ENCODE data around the gene DNAH8.

Gene DNAH8

DNA sequence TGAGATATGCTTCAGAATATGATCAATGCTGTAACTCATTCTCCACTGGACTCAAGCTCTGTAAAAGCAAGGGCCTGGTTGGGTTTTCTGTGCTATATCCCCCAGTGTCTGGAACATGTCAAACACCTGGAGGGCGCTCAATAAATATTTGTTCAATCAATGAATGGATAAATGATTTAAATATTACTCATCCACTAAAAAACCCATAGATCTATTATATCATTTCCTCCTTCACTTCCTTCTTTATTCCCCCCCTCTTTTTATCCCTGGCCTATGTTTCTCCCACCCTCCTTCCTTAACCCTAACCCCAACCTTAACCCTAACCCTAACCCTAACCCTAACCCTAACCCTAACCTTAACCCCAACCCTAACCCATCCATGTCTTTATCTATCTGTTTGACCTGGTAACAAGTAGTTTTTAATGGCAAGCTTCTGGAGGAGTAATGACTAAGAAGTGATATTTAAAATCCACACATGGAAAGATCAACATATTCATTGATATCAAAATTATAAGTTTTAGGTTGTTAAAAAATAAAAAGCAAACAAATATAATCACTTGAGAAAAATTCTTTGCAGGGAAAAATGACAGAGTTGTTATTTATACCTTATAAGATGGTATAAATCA is 229.7 kb downstream of the DNAH8 start:
- Histone ChIP-seq H3K27ac (ENCODE audit: low read depth, low read length) (no peak overlapping the region), H3K4me2 (ENCODE audit: low read length) (no peak overlapping the region), H3K79me2 (ENCODE audit: control insufficient read depth, low read length) (no peaks in the 10 kb centered on the region), H4K20me1 (ENCODE audit: control insufficient read depth, insufficient read depth, low read depth, low read length) (no peaks in the 10 kb centered on the region), H3K9me2 (replicated peaks; ENCODE audit: control insufficient read depth, low read length) (no peaks in the 10 kb centered on the region), H3K9me3 (ENCODE audit: control insufficient read depth, insufficient read depth, low read length) (no peaks in the 10 kb centered on the region), H3K4me3 (ENCODE audit: low read length) (no peak overlapping the region), H3K4me1 (ENCODE audit: control insufficient read depth, low read length) (no peaks in the 10 kb centered on the region), H3K36me3 (ENCODE audit: control insufficient read depth, low read length) (no peaks in the 10 kb centered on the region), H3F3A (ENCODE audit: control insufficient read depth, insufficient read depth) (no peaks in the 10 kb centered on the region), H3K27me3 (ENCODE audit: control insufficient read depth, low read length) (peaks cover 3% of the 10 kb centered on the region; the same call in 1 of the 2 replicates)
- TF ChIP-seq EZH2phosphoT487 (IDR thresholded peaks at IDR 0.05; ENCODE audit: borderline replicate concordance, low read length) = no peak
- TF ChIP-seq, protein P1, sequence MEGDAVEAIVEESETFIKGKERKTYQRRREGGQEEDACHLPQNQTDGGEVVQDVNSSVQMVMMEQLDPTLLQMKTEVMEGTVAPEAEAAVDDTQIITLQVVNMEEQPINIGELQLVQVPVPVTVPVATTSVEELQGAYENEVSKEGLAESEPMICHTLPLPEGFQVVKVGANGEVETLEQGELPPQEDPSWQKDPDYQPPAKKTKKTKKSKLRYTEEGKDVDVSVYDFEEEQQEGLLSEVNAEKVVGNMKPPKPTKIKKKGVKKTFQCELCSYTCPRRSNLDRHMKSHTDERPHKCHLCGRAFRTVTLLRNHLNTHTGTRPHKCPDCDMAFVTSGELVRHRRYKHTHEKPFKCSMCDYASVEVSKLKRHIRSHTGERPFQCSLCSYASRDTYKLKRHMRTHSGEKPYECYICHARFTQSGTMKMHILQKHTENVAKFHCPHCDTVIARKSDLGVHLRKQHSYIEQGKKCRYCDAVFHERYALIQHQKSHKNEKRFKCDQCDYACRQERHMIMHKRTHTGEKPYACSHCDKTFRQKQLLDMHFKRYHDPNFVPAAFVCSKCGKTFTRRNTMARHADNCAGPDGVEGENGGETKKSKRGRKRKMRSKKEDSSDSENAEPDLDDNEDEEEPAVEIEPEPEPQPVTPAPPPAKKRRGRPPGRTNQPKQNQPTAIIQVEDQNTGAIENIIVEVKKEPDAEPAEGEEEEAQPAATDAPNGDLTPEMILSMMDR (IDR thresholded peaks at IDR 0.05; ENCODE audit: low read depth, low read length, poor library complexity, severe bottlenecking) = no peak

DNA sequence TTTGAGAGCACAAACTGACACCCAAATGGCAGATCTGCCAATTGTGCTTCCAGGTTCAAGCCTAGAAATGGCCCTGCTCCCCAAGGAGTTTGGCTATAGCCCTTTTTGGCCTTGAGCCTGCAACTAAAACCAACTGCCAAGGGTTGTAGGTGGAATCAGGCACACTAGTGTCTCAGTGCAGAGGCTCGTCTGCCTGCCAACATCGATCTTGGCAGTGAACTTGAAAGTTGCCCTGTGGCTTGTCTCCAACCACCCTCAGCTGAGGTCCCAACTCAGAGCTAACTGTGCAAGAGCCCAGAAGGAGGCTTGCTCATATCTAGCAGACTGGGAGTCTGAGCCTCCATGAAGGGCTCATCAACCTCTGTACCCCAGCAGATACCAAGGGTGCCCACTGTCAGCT is 240.8 kb downstream of the DNAH8 start:
- H3K4me1 ChIP-seq (ENCODE audit: control insufficient read depth, low read length) = no peaks in the 10 kb centered on the region
- no peak for TF ChIP-seq EZH2phosphoT487 (IDR thresholded peaks at IDR 0.05; ENCODE audit: borderline replicate concordance, low read length)
- TF ChIP-seq, protein P1 (IDR thresholded peaks at IDR 0.05; ENCODE audit: low read depth, low read length, poor library complexity, severe bottlenecking) = no peak
- H3K36me3 ChIP-seq (ENCODE audit: control insufficient read depth, low read length) = no peaks in the 10 kb centered on the region
- H3K9me3 ChIP-seq (ENCODE audit: control insufficient read depth, insufficient read depth, low read length) = no peaks in the 10 kb centered on the region
- H3K4me3 ChIP-seq (ENCODE audit: low read length) = no peak overlapping the region
- H3K79me2 ChIP-seq (ENCODE audit: control insufficient read depth, low read length) = no peaks in the 10 kb centered on the region
- H3K27me3 ChIP-seq (ENCODE audit: control insufficient read depth, low read length) = no peaks in the 10 kb centered on the region; the same call in 1 of the 2 replicates
- H3F3A ChIP-seq (ENCODE audit: control insufficient read depth, insufficient read depth) = no peaks in the 10 kb centered on the region
- no peak overlapping the region for H3K27ac ChIP-seq (ENCODE audit: low read depth, low read length)
- no peaks in the 10 kb centered on the region for H3K9me2 ChIP-seq (replicated peaks; ENCODE audit: control insufficient read depth, low read length)
- no peaks in the 10 kb centered on the region for H4K20me1 ChIP-seq (ENCODE audit: control insufficient read depth, insufficient read depth, low read depth, low read length)
- H3K4me2 ChIP-seq (ENCODE audit: low read length) = no peak overlapping the region

DNA sequence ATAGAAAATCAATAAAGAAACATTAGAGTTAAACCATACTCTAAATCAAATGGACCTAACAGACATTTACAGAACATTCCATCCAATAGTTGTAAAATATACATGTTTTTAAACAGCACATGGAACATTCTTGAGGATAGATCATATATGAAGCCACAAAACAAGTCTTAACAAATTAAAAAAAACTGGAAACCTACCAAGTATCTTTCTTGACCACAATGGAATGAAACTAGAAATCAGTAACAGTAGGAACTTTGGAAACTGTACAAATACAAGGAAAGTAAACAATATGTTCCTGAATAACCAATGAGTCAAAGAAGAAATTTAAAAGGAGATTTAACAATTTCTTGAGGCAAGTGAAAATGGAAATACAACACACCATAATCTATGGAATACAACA is 242.3 kb downstream of the DNAH8 start:
- Histone ChIP-seq H3K9me2 (replicated peaks; ENCODE audit: control insufficient read depth, low read length) (no peaks in the 10 kb centered on the region), H3K4me1 (ENCODE audit: control insufficient read depth, low read length) (no peaks in the 10 kb centered on the region), H3K9me3 (ENCODE audit: control insufficient read depth, insufficient read depth, low read length) (no peaks in the 10 kb centered on the region), H3K27ac (ENCODE audit: low read depth, low read length) (no peak overlapping the region), H3K27me3 (ENCODE audit: control insufficient read depth, low read length) (no peaks in the 10 kb centered on the region; the same call in 1 of the 2 replicates), H3K79me2 (ENCODE audit: control insufficient read depth, low read length) (no peaks in the 10 kb centered on the region), H4K20me1 (ENCODE audit: control insufficient read depth, insufficient read depth, low read depth, low read length) (no peaks in the 10 kb centered on the region), H3K4me2 (ENCODE audit: low read length) (no peak overlapping the region), H3F3A (ENCODE audit: control insufficient read depth, insufficient read depth) (no peaks in the 10 kb centered on the region), H3K4me3 (ENCODE audit: low read length) (no peak overlapping the region), H3K36me3 (ENCODE audit: control insufficient read depth, low read length) (no peaks in the 10 kb centered on the region)
- no peak for TF ChIP-seq EZH2phosphoT487 (IDR thresholded peaks at IDR 0.05; ENCODE audit: borderline replicate concordance, low read length)
- TF ChIP-seq, protein P1 (IDR thresholded peaks at IDR 0.05; ENCODE audit: low read depth, low read length, poor library complexity, severe bottlenecking) = no peak
